GM19193 (cell line): ENCODE measurements around the gene FBXO4.

ENCODE experiments used
- POLR2A ChIP-seq: IDR thresholded peaks from 4 replicates; pipeline ENCODE4 v1.6.1; 2011; ENCODE audit not compliant: insufficient read depth, insufficient read length; ENCODE audit errors: extremely low read depth

FBXO4 gene

GRCh38 chr5:41906151-41906550 lies 18.9 kb upstream of the FBXO4 start:
- TF ChIP-seq POLR2A = no peak

DNA sequence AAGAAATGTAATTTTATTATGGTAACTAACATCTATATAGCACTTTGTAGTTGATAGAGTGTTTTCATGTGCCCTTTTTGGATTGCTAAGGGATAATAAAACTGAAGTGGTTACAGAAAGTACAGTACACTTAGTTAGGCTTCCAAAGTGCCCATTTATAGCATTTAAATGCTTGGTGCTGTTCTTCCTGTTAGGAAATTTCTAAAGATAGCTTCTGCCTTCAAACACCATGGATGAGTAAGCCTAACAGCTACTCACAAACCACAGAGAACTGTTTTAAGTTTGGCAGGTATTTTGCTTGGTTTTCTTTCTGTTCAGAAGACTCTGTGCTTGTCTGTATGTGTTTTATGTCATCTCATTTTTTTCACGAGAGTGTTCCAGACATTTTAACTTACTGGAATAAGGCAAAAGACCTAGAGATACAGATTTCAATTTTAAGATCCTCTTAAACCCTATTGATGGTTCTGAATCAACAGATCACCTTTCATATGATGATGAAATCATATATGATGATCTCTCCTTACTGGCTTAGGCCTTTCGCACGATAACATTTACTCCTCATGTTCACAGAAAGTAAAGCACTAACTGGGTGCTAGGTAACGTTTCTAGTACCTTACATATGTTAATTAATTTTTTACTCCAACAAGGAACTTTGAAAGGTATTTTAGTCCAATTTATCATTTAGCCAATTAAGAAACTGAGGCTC lies 16.6 kb upstream of the FBXO4 start:
- no peak for TF ChIP-seq POLR2A

- no peak for TF ChIP-seq POLR2A
These were observed 7.0 kb upstream of the FBXO4 start for GRCh38 chr5:41918105-41918504.

- no peak for TF ChIP-seq POLR2A
These were observed 3.9 kb upstream of the FBXO4 start for GRCh38 chr5:41921166-41921565.

- TF ChIP-seq POLR2A = no peak
These were observed 3.2 kb upstream of the FBXO4 start for GRCh38 chr5:41921874-41922273.

GRCh38 chr5:41924526-41924871 lies 582 bp upstream of the FBXO4 start:
- no peak for TF ChIP-seq POLR2A

DNA sequence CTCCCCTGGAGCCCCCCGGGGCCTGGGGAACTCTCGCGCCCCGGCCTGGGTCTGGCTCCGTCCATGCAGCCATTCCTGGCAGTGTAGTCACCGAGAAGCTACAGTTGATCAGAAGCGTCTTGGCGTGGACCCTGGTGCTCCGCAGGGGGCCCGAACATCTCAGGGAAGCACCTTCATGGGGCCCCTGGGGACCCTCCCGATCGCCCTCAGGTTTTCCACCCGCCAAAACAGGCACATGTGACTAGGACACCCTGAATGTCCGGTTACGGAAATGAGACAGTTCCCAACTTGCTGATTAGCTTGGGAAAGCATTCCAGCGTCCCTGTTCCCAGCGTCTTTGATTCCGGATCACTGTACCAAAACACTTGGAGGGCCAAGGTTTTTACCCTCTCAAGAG lies 472 bp downstream of the FBXO4 start:
- no peak for TF ChIP-seq POLR2A

- TF ChIP-seq POLR2A = no peak
These were observed 2.5 kb downstream of the FBXO4 start for GRCh38 chr5:41927604-41928003.

DNA sequence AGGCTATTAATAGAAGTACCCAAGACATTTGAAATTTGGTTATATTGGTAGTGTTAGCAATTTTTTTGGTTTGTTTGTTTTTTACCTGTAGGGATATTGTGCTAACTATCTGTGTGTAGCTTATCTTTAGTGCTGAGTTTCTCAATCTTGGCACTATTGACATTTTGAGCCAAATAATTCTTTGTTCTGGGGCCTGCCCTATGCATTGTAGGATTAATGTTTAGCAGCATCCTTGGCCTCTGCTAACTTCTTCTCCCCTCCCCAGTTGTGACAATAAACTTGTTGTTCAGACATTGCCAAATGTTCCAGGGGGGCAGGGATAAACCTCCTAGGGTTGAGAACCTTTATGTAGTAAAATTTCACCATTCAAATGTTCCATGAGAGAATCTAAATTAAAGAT lies 4.0 kb downstream of the FBXO4 start:
- TF ChIP-seq POLR2A = no peak

DNA sequence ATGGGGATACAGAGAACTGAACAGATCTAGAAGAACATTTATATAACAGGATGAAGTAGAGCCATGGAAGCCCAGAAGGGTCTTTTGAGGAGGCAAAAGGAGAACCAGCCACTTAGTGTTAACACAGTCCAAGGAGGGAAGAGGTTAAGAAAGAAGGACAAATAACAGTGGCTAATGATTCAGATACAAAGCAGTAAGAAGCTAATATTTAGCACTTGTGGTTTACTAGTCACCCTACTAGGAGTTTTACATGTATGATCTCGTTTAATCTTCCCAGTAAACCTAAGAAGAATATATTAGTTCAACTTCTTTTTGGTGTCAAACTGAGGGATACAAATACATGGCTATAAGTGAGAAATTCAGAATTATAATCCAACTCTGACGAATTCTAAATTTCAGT lies 7.7 kb downstream of the FBXO4 start:
- no peak for TF ChIP-seq POLR2A

GRCh38 chr5:41935544-41935943 lies 10.5 kb downstream of the FBXO4 start:
- no peak for TF ChIP-seq POLR2A

GRCh38 chr5:41940641-41941040 lies 15.6 kb downstream of the FBXO4 start:
- TF ChIP-seq POLR2A = no peak

- TF ChIP-seq POLR2A = no peak
These were observed 26.1 kb downstream of the FBXO4 start for GRCh38 chr5:41951224-41951623.

- TF ChIP-seq POLR2A = no peak
These were observed 29.2 kb downstream of the FBXO4 start for GRCh38 chr5:41954286-41954685.

DNA sequence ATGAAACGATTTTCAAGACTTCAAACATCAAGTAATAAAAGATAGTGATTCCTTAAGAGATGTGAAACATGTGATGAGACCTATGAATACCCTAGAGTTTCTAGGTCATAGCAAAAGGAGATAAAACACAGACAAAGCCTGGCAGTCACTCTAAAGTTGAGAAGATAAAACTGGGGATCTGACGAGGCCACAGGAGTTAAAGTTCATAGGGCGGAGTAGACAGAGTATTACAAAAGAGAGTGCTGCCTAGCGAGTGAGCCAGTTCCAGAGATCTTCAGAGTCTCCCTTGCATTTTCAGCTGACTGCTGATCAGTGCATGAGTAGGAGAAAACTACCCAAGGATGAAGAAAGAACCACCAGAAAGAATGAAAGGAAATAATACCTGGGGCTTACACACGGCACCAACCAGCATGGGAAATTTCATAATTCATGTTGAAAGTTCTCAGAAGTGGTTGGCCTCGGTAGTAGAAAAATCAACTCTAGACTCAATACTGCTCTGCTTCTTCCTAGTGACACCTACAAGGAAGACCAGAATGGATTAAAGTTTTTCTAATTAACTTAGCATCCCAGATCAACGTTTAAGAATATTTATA lies 30.4 kb downstream of the FBXO4 start:
- no peak for TF ChIP-seq POLR2A

DNA sequence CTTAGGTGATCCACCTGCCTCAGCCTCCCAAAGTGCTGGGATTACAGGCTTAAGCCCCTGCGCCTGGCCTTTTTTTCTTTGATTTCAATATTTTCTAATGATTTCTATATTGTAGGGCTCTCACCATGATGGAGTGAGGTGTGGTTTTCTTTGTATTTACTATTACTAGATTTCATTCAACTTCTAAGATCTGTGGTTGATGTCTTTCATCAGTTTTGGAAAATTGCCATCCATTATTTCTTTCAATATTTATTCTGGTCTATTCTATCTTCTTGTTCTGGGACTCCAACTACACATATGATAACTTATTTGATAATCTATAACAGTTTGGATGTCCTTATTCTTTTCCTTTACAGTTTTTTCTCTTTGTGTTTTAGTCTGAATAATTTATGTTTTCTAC lies 31.9 kb downstream of the FBXO4 start:
- TF ChIP-seq POLR2A = no peak

DNA sequence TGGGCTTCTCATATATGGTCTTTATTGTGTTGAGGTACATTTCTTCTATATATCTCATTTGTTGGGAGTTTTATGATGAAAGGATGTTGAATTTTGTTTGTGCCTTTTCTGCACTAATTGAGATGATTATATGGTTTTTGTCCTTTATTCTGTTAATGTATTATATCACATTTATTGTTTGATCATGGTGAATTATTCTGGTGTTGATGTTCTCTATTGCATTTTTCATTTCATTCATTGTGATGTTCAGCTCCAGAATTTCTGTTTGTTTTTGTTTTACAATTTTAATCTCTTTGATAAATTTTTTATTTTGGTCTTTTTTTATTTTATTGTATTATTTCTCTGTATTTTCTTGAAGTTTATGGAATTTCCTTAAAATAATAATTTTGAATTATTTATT lies 35.4 kb downstream of the FBXO4 start:
- TF ChIP-seq POLR2A = no peak
